GM10847 (cell line): ENCODE results near the gene GPHN.

Experiments
- POLR2A ChIP-seq: IDR thresholded peaks from 2 replicates; pipeline ENCODE4 v1.6.1; 2011; ENCODE audit not compliant: insufficient read length; ENCODE audit errors: extremely low read depth

The GPHN gene

GRCh38 chr14:67129768-67130167 is 621.8 kb downstream of the GPHN start:
- no peak for TF ChIP-seq POLR2A

DNA sequence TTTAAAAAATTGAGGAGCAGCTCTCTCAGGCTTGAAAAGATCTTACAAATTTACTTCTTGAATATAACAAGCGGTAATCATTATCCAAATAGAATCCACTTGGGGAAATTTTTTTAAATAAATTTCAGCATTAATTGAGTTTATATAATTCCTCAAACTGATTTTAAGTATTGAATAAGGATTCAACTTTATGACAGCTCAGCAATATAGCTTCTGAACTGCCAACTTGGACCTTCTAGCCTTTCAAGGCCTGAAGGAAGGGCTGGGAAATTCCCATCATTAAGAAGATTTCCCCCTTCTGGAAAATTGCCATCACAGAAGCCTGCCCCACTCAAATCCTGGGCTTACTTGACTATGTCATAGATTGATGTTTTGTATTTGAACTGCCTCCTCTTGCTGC is 623.7 kb downstream of the GPHN start:
- TF ChIP-seq POLR2A, result no peak

DNA sequence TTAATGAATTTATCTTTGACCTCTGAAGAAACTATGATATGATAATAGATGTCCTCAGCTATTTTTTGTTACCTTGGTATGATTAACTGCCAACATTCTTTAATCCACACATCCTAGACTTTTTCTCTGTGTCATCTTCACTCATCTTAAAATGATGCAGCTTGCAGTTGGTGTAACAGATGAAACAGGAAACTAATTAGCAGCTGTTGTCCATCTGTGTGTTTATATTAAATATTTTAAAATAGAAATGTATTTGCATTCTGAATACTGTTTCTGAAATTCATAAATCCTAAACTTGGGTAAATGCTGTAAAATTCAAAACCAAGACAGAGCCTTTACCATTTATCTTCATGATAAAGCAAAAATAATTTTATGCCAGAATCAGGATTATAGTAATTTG is 625.2 kb downstream of the GPHN start:
- no peak for TF ChIP-seq POLR2A

GRCh38 chr14:67133595-67134441 is 625.9 kb downstream of the GPHN start:
- no peak for TF ChIP-seq POLR2A

DNA sequence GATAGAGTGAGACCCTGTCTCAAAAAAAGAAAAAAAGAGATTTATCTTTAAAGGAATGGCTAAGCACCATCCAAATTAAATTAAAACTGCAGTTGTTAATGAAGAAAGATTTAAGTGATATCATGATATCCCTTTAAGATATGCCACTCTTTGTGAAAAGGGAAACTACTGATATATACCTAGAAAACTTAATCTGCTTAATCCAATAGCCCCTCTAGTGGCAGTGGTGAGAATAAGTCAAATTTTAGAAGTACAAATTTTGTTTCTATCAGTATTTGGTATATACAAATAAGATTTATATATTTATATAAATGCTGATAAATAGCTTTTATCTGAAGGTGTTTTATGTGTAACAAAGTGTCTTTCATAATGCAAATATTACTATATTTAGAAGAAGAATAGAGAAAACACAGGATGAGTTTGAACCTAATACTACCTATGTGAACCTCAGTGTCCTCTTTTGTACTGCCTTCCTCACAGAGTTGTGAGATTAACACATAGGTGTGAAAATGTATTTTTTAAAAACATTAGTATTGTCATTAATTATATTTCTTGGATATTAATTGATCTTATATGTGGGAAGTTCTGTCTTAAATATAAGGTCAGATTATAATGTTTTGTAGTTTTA is 629.9 kb downstream of the GPHN start:
- no peak for TF ChIP-seq POLR2A

DNA sequence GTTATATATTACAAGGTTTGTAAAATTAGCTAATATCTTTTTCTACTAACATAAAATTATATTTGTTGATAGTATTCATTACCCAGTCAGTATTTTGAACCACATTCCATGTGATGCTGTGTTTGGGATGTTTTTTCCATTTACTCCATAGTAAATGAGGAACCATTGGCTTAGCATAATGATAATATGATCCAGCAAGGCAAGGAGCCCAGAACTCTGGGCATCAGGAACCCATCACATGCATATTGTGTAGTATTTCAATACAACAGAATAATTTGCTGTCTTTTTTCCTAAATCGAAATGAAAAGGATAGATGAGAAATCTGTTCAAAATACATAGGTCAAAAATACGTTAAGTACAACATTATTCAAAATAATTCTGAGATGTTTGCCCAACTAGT is 632.6 kb downstream of the GPHN start:
- no peak for TF ChIP-seq POLR2A

- no peak for TF ChIP-seq POLR2A
These were observed 633.4 kb downstream of the GPHN start for GRCh38 chr14:67141146-67141900.

DNA sequence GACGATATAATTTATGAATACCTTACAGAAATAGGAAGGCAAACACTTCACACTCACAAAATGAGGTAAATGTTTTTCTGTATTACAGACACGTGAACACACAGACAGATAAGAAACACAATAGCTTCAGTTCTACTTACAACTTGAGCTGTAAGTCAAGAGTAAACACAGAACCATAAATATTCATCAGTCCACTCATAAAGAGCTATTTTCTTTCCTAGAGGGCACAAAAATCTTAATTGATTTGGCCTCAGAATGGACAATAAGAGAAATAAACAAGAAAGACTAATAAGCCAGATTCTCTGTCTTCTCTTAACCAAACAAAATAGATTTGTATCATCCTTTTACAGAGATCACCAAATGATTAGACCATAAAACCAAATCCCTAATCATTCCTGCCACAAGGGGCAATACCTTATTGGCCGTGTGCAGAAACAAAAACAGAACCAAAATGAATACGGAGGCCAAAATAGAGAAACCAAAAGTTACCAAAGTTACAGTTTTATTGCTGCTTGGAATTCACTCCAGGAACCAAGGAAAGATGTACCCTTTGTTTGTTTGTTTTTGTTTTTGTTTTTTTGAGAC is 643.2 kb downstream of the GPHN start:
- no peak for TF ChIP-seq POLR2A

DNA sequence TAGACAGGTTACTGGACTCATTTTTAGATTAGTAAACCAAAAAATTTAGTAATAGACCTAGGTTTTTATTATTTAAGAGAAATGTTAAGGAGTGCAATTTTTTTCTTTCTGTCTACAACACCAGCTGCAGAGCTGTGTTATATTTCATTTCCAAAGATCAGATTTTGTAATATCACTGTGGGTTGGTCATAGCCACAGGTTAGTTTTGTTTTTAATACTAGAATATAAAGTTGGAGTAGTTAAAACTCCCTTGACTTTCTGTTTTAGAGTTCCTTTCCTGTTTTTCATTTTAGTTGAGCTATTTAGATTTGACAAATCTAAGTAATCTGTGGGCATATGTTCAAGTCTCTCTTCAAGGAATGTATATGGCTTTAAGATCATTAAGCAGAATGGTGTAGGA is 650.6 kb downstream of the GPHN start:
- TF ChIP-seq POLR2A, result no peak

GRCh38 chr14:67162385-67162784 is 654.4 kb downstream of the GPHN start:
- no peak for TF ChIP-seq POLR2A

DNA sequence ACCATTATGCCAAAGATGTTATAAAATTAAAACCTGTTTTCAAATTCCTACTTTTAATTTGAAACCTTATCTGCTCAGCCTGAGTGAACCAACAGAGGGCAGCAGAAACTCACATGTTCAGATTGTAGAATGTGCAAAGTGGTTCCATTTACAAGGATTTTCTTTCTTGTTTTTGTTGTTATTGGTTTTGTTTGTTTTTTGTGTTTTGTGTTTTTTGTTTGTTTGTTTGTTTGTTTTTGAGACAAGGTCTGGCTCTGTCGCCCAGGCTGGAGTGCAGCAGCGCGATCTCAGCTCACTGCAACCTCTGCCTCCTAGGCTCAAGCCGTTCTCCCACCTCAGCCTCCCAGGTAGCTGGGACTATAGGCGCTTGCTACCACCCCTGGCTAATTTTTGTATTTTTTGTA is 658.5 kb downstream of the GPHN start:
- TF ChIP-seq POLR2A, result no peak

GRCh38 chr14:67167420-67168109 is 659.6 kb downstream of the GPHN start:
- TF ChIP-seq POLR2A, result no peak

- TF ChIP-seq POLR2A, result no peak
These were observed 660.1 kb downstream of the GPHN start for GRCh38 chr14:67168110-67168441.

DNA sequence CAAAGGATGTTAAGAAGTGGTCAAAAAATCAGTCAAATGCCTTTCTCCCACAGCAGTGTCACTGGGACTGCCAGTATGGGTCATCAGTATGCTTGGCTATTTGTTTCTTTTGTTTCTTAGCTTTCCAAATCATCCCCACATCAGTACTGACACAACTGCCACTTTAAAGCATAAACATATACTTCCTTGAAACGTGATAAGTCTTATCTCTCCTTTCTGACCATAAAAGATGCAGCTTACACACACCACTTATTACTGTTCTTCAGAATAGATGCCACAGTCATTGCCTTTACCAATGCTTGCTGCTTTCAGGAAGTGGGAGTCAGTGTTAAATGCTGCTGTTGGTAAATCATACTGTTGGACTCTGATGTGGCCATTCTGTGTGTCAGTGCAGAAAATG is 662.7 kb downstream of the GPHN start:
- TF ChIP-seq POLR2A, result no peak

DNA sequence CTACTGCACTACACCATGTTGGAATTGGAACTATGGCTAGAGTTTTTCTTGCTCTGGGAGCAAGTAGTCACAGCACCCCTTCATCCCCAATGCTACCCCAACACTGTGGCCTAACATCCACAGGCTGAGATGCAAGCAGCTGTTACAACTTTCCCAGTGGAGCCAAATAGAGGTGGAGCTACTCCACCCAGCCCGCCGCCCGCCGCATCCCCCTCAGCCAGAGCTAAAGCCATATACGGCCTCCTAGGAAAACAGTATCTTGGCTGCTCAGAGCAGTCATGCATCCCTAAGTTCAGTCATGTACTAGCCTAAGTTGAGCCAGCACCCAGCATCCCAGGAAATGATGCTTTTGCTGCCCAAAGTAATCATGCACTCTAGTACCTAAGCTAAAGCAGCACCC is 664.1 kb downstream of the GPHN start:
- no peak for TF ChIP-seq POLR2A

DNA sequence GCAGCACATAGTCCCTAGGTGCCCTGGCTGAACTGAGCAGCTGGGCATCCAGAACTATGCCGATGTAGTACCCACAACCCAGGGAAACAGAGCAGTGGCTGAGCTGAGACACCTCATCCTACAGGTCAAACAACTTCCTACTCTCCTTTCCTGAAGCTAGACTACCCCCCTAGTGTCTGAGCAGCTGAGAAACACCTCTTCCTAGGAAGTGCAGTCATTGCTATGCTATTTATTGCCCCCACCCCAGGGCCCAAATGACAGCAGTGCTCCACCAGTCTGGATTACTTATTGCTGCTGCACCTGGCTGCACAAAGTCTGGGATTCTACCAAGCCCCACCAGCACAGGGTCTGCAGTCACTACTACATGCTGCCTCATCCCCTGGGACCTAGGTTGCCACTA is 664.6 kb downstream of the GPHN start:
- no peak for TF ChIP-seq POLR2A

DNA sequence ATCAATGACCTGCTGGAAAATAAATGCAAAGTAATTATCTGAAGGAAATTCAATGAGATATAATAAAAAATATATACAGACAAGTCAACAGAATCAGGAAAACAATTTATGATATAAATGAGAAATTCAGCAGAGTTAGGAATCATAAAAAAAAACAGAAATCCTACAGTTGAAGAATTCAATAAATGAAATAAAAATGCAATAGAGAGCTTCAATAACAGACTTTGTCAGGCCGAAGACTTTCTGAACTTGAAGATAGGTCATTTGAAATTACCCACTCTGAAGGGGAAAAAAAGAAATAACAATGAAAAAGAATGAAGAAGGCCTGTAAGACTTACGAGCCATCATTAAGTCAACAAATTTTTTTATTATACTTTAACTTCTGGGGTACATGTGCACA is 665.8 kb downstream of the GPHN start:
- no peak for TF ChIP-seq POLR2A
